GM19025 (cell line): ENCODE results near the gene CAPN10.
"Not testable (repeated sequence)": the region's sequence is repeated elsewhere in the genome, so short reads cannot be mapped to it uniquely, and the experiment has no call there.

Experiments used
- ATAC-seq: cut with Tn5 transposase; IDR thresholded peaks from one replicate; pipeline ENCODE4 v1.9.1; 2021; ENCODE audit warnings: mild to moderate bottlenecking, low read depth, moderate library complexity; ENCODE audit not compliant: unreplicated experiment

Gene CAPN10

GRCh38 chr2:240601831-240602160, 15.3 kb downstream of the CAPN10 start:
- no peak for ATAC-seq

DNA sequence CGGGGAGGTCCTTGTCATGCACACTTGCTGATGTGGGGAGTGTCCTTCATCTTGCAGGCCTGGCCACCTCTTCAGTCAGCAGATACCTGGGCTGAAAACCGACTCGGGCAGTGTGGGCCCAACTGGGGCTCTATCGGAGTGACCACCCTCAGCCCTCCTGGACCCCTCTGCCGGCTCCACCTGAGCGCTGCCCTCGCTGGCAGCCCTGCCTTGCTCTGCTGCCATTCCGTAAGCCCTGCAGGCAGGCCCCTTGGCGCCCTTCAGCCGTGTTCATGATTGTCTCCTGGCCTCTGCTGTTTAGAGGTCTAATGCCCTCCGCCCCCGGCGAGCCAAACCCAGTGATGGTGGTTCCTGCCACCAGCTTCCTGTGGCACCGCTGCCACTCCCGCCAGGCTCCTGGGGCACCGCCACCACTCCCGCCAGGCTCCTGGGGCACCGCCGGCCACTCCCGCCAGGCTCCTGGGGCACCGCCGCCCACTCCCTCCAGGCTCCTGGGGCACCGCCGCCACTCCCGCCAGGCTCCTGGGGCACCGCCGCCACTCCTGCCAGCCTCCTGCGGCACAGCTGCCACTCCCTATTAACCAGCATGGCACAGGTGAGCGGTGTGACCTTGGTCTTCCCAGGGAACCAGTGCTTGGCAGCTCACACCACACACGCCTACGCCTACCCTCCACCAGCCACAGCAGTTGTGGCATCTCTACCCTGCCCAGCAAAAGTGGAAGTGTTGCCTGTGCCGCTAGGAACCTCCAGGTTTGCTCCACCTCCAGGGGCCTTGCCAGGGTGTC, 15.9 kb downstream of the CAPN10 start:
- no peak for ATAC-seq

DNA sequence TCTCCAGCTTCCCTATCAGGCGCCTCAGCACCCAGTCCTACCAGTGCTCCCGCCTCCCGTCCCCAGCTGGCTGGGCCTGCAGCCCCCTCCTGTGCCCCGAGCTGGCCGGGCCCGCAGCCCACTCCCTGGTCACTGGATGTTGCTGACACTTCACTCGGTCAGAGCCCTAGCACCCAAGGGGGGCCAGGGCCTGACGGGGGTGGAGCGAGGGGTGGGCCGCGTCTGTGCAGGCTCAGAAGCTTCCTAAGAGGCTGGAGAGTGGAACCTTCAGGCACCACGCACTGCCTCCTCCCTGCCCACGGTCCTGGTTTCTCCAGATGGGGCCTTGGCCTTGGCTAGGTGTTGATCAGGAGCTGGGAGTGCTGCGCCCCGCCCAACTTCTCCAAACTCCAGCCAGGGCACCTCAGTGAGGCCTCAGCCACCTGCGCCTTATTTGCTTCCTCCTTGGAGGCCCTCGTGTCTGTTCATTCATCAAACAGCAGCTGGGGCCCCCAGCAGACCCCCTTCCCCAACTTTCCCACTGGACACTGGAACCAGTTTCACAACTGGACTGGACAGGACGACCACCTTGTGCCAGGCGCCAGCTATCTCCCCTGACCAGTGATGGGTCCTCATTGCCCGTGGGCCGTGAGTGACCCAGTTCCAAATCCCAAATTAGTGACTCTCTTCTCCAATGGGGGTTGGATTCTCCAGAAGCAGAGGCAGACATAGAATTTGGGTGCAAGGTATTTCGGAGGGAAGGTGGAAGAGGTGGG, 16.7 kb downstream of the CAPN10 start:
- no peak for ATAC-seq

DNA sequence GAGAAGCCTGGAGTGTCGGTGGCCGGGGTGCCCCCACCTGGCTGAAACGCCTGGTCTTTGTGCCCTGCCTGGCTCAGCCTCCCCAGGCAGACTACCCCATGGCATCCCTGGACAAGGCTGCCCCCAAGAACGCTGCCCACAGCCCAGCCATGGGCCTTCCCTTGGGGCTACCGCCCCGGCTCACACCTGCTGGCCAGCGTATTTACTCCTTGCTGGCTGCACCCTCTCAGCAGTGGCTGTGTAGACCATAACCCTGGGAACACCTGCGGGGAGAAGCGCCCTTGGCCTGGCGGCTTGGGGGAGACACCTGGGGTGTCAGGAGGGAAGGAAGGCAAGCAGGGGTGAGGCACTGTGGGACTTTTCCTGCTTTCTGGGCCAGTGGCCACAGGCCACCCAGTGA, 17.3 kb downstream of the CAPN10 start:
- ATAC-seq, result no peak

DNA sequence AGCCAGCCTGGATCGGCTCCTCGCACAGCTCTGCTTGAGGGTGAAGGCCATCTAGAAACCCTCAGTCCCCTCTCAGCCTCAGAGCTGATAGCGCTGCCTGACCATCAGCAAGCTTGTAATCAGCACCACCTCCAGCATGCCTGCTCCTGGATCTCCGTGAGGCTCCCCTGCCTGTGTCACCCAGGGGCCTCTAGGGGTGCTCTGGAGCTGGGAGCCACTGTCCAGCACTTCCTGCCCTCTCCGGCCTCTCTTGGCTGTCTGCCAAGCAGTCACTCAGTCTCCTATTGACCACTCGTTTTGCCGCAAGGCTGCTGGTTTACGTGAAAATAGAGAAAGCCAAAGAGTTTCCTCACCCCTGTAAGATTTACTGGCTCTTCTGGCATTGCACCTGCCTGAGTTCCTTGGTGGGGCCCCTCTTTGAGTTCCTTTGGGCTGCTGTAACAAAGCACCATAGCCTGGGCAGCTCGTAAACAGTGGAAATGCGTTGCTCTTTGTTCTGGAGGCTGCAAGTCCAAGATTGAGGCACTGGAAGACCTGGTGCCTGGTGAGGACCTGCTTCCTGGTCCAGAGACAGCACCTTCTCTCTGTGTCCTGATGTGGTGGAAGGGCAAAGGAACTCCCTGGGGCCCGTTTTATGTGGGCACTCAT, 17.9 kb downstream of the CAPN10 start:
- ATAC-seq, result no peak

DNA sequence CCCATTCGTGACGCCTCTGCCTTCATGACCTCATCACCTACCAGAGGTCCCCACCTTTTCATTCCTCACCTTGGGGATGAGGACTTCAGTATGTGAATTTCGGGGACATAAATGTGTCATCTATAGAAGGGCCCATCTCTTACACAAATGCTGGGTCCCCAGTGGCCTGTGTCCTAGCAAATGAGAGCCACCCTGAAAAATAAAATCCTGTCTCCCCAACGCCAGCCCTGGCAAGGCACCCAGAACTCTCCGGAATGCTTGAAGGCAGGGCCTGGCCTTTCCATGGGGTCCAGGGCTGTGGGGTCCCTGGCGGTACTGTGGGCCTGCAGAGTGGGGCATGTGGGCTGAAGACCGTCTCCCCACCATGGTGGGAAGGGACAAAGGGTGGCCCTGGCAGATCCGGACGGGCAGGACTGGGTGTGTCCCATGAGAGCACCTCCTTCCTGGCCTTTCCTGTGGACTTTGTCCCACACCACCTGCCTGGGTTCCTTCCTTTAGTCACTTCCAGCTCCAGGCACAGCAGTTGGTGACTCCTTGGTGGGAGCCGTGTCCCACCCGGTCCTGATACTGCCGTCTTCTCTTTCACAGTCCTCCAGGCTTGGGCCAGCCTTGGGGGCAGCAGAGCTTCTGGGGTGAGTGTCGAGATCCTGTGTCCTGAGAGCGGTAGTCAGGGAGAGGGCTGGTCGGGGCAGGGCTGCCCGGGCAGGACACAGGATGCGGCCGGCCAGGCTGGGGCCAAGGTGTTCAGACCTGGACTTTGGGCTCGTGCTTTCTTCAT, 18.6 kb downstream of the CAPN10 start:
- no peak for ATAC-seq

DNA sequence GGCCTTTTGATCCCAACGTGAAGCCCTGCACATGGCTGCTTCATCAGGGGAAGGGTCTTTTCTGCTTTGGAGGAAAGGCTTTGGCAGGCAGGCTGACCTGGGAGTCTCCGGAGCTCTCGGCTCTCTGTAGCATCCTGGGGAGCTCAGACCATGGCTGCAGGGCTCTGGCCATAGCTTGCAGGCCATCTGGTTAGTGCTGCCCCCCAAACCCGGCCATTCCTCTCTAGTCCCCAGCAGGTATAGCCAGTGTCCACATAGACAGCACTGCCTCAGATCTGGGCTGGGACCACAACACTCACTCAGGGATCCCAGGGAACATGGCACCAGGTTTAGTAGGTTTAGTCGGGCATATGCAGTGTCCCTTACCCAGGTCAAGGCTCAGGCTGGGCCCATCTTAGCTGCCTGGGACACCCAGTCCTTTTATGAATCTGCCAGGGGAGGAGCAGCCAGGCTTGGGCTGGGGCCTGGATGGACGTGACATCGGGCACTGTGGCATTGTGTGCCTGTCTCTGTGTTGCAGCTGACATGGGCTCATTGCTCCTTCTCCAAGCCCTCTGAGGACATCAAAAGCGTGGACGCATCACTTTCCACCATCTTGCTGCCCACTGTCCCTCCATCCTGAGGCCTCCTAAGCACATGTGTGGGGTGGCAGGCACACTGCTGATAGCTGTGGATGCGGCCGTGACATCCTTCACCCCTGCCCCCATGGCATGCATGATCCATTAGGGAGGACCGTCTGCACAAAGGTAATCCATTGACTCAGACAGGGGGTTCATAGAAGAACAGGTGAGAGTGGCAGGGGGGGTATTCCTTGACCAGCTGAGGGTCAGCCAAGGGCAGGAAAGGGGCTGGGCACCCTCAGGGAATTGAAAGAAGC, 19.6 kb downstream of the CAPN10 start:
- ATAC-seq, result no peak

DNA sequence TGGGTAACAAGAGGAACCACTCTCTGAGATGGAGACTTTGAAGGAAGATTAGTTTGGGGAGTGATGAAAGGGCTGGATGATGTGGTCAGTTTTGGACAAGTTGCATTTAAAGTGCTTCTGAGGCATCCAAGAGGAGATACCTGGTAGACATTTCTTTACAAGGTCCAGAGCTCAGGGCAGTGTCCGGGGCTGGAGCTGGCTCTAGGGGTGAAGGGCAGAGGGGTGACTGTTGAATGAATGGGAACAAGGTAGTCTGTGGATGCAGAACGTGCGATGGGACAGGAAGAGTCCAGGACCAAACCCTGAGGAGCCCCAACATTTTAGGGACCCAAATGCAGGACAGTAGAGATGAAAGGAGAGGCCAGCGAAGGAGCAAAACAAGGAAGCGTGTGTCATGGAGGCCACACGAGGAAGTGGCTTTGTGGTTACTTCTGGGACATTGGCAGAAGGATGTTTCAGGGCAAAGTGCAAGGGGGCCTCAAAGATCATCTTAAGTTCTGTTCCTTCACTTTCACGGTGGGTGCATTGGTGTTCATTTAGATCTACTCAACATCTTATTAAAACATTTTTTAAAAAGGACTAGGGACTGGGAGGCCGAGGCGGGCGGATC, 25.2 kb downstream of the CAPN10 start:
- ATAC-seq, result no peak

- no peak for ATAC-seq
Measured at GRCh38 chr2:240613781-240614180, 27.2 kb downstream of the CAPN10 start.

GRCh38 chr2:240614391-240614790, 27.9 kb downstream of the CAPN10 start:
- no peak for ATAC-seq

GRCh38 chr2:240615396-240615795, 28.9 kb downstream of the CAPN10 start:
- ATAC-seq, result no peak

DNA sequence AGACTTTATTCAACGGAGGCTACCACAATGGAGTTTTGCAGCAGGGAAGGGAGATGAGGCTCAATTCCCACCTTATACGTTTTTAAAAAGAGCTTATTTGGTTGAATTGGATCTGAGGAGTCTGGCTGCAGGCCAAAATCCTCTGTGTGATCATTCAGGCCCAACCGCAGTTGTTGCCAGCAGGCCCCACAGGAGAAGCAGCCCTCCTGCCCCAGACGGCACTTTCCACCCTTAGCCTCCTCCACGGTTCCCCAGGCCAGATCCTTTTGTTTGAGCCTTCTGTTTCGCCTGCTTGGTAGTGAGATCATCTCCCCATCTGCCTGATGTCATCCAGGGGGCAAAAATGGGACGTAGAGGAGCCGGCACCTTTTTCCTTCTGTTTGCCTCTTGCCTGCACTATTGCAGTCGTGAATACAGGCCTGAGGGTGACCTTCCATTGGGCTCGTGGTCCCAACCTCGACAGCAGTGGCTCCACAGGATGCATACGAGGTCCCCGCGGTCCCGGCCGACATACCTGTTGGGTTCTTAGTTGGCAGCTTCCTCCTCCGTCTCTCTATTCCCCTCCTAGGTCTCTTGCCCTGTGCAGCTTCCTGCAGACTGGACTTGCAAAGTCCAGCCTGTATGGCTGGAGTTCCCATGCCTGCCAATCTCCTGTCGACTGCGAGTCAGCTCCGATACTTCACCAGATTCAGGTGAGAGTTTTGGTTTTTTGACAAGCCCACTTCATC, 29.4 kb downstream of the CAPN10 start:
- no peak for ATAC-seq

GRCh38 chr2:240616860-240617666, 30.5 kb downstream of the CAPN10 start:
- ATAC-seq, result not testable (repeated sequence)

DNA sequence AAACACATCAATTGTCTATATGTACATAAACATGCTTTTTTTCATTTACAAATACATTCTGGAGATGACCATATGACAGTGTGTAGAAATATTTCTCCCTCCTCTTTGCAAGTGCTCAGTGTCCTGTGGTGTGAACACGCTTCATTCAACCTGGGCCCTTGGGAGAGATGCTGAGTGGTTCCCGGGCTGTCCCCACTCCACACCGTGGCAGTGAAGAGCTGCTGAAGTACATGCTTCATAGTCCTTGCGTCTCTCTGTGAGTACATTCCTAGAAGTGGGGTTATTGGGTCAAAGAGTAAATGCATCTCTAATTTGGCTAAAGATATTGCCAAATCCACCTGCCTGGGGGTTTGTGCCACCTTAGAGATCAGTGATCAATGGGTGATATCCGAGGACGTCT, 32.2 kb downstream of the CAPN10 start:
- ATAC-seq, result no peak

DNA sequence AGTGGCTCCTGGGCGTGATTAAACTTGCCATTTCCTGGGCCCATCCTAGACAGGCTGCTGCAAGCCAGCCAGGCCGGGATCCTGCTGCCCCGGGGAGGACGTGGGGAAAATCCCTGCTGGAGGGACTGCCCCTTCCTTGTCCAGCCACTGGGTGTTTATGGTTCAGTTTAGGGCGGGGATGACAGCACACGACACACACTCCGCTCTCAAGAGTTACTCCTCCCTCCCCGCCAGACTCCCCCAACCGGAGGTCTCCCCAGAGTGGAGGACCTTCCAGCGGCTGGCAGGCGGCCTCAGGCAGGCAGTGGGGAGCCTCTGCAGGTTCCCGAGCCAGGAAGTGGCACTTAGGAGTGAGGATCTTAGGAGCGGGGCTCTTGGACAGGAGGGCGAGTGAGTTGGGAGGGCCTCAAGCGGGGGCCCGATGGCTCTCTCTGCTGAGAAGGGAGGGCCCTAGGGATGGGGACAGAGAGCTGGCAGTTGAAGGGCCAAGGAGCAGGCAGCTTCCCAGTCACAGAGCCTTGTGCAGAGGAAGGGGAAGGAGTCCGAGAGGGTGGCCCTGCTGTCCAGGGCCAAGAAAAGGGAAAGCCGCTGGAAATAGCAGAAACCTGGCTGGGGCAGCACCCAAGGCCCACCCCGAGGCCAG, 33.1 kb downstream of the CAPN10 start:
- no peak for ATAC-seq

DNA sequence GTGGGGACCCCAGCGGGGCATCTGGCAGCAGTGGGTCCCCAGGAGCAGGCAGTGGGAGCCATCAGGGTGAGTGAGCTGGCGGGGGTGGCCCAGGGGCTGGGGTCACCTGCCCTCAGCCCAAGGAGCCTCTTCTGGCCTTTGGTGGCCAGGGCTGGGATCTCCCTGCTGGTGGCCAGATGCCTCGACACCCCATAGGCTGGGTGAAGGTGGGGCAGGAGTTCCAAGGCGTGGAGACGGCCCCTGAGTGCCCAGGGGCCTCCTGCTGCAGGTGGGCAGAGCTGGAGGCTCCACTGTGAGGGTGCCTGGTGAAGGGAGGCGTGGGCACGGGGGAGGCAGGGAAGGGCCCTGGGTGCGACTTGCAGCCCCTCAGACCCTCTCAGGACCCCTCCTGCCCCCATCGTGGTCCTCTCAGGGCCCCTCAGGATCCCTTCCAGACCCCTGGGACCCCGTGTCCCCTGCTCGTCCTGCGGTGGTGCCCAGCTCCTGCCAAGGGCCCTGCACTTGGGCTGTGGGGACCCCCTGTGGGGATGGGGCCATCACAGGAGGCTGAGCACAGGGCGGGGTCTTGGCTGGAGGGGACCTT, 33.7 kb downstream of the CAPN10 start:
- no peak for ATAC-seq

DNA sequence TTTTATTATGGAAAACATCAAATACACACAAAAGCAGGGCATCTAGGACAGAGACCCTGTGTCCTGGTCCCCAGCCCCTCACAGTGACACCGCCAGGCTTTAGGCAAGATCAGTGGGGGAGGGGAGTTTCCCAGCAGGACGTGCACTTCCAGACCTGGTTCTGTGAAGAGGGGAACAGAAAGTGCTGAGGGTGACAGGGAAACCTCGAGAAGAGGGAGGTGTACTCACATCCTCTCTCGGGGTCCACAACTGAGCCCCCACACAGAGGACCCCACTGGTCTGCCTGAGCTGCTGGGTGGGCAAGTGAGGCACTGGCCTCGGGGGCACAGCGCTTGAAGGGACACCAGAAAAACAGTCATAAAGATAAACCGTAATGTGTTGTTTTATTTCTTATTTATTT, 34.3 kb downstream of the CAPN10 start:
- ATAC-seq, result no peak
